ENCODE data around the gene CCDC159. TPM values are rescaled to one million over a fixed set of nuclear protein-coding genes. Genes with fewer than 3 reads are reported as not detected.
"Not testable (repeated sequence)": the region's sequence is repeated elsewhere in the genome, so short reads cannot be mapped to it uniquely, and the experiment has no call there.

CCDC159 gene
- total and polyA plus RNA-seq, 12 donors = 13.0 to 79.9 (median 19.7) TPM

- DNase-seq (no peak), ATAC-seq (no peak)
- TF ChIP-seq, protein P1, sequence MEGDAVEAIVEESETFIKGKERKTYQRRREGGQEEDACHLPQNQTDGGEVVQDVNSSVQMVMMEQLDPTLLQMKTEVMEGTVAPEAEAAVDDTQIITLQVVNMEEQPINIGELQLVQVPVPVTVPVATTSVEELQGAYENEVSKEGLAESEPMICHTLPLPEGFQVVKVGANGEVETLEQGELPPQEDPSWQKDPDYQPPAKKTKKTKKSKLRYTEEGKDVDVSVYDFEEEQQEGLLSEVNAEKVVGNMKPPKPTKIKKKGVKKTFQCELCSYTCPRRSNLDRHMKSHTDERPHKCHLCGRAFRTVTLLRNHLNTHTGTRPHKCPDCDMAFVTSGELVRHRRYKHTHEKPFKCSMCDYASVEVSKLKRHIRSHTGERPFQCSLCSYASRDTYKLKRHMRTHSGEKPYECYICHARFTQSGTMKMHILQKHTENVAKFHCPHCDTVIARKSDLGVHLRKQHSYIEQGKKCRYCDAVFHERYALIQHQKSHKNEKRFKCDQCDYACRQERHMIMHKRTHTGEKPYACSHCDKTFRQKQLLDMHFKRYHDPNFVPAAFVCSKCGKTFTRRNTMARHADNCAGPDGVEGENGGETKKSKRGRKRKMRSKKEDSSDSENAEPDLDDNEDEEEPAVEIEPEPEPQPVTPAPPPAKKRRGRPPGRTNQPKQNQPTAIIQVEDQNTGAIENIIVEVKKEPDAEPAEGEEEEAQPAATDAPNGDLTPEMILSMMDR (IDR thresholded peaks at IDR 0.05) = no peak
- H3K36me3 ChIP-seq = peaks cover 0 to 58% (median 16%) of the 10 kb centered on the region in 9 donors
- H3K27me3 ChIP-seq = no peaks in the 10 kb centered on the region
- no peaks in the 10 kb centered on the region for H3K9me3 ChIP-seq
- no peak overlapping the region for H3K4me3 ChIP-seq
- intact Hi-C loops (cut with DNase I) = no loop called here
- H3K4me1 ChIP-seq = peaks cover 0 to 53% (median 20%) of the 10 kb centered on the region in 9 donors
- peak overlapping the region in 2 of 10 donors; percentile 80 to 84 for H3K27ac ChIP-seq
- WGBS, 2 donors = 89 to 90% methylated on average over 7 of the region's 7 CpGs
Measured at GRCh38 chr19:11325544-11325943, 20.8 kb upstream of the CCDC159 start.

GRCh38 chr19:11330127-11330526, 16.2 kb upstream of the CCDC159 start:
- 84 to 87% methylated on average over 4 of the region's 4 CpGs for WGBS, 2 donors
- Histone ChIP-seq H3K4me1 (peaks cover 0 to 8% (median 0%) of the 10 kb centered on the region in 9 donors), H3K27ac (no peak overlapping the region), H3K36me3 (peaks cover 0 to 100% (median 30%) of the 10 kb centered on the region in 9 donors), H3K27me3 (no peaks in the 10 kb centered on the region), H3K9me3 (no peaks in the 10 kb centered on the region), H3K4me3 (no peak overlapping the region)
- DNase-seq = no peak
- intact Hi-C loops (cut with DNase I) = no loop called here
- TF ChIP-seq, protein P1 (IDR thresholded peaks at IDR 0.05) = no peak
- ATAC-seq = no peak

- H3K36me3 ChIP-seq = peaks cover 0 to 100% (median 39%) of the 10 kb centered on the region in 9 donors
- no peaks in the 10 kb centered on the region for H3K4me1 ChIP-seq
- H3K27ac ChIP-seq = no peak overlapping the region
- H3K4me3 ChIP-seq = no peak overlapping the region
- intact Hi-C loops (cut with DNase I) = no loop called here
- ATAC-seq (no peak), DNase-seq (no peak)
- no peaks in the 10 kb centered on the region for H3K9me3 ChIP-seq
- 83 to 94% methylated on average over 4 of the region's 4 CpGs for WGBS, 2 donors
- H3K27me3 ChIP-seq = no peaks in the 10 kb centered on the region
- TF ChIP-seq, protein P1 (IDR thresholded peaks at IDR 0.05) = no peak
Measured at GRCh38 chr19:11331502-11331901, 14.8 kb upstream of the CCDC159 start.

GRCh38 chr19:11332822-11333221, 13.5 kb upstream of the CCDC159 start:
- no peaks in the 10 kb centered on the region for H3K27me3 ChIP-seq
- peaks cover 0 to 97% (median 30%) of the 10 kb centered on the region in 9 donors for H3K36me3 ChIP-seq
- no peak for DNase-seq
- TF ChIP-seq, protein P1 (IDR thresholded peaks at IDR 0.05) = no peak
- ATAC-seq = no peak
- H3K4me3 ChIP-seq = no peak overlapping the region
- H3K27ac ChIP-seq = no peak overlapping the region
- peaks cover 0 to 11% (median 0%) of the 10 kb centered on the region in 9 donors for H3K4me1 ChIP-seq
- WGBS, 2 donors = 96 to 99% methylated on average over 5 of the region's 5 CpGs
- no peaks in the 10 kb centered on the region for H3K9me3 ChIP-seq
- intact Hi-C loops (cut with DNase I) = no loop called here

GRCh38 chr19:11333838-11334237, 12.5 kb upstream of the CCDC159 start:
- H3K27ac ChIP-seq; DNase-seq; H3K4me3 ChIP-seq; ATAC-seq; intact Hi-C loops (cut with DNase I); H3K9me3 ChIP-seq; H3K27me3 ChIP-seq: not testable (repeated sequence)
- H3K4me1 ChIP-seq = peaks cover 0 to 21% (median 0%) of the 10 kb centered on the region in 9 donors
- WGBS, 2 donors = 86 to 91% methylated on average over 9 of the region's 9 CpGs
- peaks cover 0 to 87% (median 30%) of the 10 kb centered on the region in 9 donors for H3K36me3 ChIP-seq
